Islet of Langerhans (tissue), 1 donor: ENCODE data around the gene TRIM45.

Source experiments
- FAIRE-seq: peaks from one replicate; lab custom pipeline; 2011; peaks lifted over from hg19 to GRCh38; lab: Jason Lieb, UNC

The TRIM45 gene

GRCh38 chr1:117098287-117098890 lies 23.2 kb downstream of the TRIM45 start:
- no peak for FAIRE-seq

GRCh38 chr1:117097443-117097842 lies 24.1 kb downstream of the TRIM45 start:
- no peak for FAIRE-seq

GRCh38 chr1:117096951-117097408 lies 24.6 kb downstream of the TRIM45 start:
- FAIRE-seq = no peak

GRCh38 chr1:117094841-117095604 lies 26.5 kb downstream of the TRIM45 start:
- no peak for FAIRE-seq

- FAIRE-seq = no peak
Measured at GRCh38 chr1:117093870-117094621, 27.5 kb downstream of the TRIM45 start.

GRCh38 chr1:117093091-117093534 lies 28.4 kb downstream of the TRIM45 start:
- no peak for FAIRE-seq

DNA sequence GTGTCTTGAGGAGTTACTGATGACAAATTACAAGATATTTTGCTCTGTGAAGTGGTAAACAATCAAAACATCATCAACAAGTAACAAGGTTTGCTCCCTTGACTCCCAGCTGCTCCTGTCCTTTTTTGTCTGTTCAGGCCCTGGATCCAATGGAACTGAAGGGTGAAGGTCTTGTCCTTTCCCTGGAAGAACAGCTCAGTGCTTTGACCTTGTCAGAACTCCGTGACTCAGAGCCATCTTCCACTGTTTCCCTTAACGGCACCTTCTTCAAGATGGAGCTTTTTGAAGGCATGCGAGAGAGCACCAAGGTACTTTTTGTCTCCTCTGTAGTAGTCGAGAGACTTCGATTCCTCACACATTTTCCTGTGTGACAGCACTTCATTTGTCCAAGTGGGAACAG lies 29.0 kb downstream of the TRIM45 start:
- no peak for FAIRE-seq

DNA sequence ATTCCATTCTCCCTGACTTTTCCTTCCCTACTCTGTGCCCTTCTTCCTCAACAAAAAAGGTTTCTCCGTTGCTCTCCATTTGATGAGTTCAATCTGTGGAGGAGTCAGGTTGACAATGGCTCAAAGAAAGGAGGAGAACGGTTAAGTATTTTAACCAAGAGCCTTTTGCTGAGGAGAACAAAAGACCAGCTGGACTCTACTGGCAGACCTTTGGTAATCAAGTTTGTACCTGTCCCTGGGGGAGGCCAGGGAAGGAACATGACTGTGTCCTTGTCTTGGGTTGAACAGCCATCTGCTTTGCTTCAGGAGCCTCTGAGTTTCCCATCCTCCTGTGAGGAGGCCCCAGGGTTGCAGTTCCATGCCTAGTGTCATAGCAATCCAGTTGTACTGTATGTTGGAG lies 31.6 kb downstream of the TRIM45 start:
- FAIRE-seq = no peak

DNA sequence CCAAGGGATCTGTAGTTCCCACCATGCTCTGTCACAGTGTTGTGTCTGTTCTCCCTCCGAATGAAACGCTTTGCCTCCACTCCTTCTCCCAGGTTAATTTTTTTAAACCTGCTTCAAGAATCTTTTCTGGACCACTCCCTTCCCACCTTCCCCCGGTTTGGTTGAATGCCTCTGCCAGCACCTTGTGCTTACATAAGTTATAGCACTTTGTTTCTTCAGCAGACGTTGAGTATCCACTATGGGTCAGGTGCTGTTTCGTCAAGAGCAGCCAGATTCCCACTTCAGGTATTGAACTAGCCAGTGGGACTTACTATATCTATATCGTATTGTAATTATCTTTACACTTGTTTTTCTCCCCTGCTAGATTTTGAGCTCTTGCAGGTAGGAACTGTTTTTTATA lies 33.9 kb downstream of the TRIM45 start:
- no peak for FAIRE-seq

DNA sequence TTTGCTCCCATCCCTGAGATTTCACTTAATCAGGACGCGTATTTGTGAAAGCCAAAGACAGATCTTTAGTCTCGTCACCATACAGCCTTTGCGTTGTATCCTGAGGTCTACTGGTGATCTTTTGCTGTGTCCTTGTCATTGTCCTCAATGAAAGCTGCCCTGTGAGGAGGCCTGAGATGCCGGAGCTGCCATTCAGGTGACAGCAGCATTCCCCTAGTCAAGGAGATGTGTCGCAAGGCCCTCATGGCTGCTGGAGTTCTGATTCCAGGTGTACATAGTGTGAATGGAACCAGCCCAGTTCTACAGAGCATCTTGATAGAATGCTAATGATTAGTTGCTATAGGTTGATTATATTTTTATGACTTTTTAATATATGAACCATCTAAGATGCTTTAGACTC lies 37.3 kb downstream of the TRIM45 start:
- FAIRE-seq = no peak

- FAIRE-seq = no peak
Measured at GRCh38 chr1:117079737-117080136, 41.8 kb downstream of the TRIM45 start.

DNA sequence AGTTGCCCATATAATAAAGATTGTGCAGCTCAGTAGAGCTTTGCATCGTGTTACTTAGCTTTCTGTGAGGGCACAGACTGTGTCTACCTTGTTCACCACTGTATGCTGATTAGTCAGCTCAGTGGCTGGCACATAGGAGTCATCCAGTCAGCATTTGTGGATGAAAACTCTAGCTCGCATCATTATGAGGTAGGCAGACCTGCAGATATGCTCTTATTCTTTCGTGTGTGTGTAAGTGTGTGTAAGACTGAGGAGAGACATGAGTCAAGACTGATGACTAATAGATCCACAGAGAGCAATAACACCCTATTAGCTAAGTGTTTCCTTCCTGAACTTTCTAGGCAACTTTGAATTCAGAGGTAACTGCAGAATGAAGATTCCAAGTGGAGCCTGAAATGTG lies 44.3 kb downstream of the TRIM45 start:
- no peak for FAIRE-seq

DNA sequence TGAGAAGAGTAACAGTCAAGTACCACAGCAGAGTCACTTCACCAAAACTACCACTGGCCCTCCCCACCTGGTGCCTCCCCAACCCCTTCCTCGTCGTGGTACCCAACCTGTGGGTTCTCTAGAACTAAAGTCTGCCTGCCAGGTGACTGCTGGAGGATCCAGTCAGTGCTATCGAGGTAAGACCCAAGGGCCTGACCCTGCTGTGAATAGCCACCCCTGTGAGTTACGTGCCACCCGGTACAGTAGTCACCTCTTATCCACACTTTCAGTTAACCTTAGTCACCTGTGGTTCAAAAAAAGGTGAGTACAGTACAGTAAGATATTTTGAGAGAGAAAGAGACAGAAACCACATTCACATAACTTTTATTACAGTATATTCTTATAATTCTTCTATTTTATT lies 44.9 kb downstream of the TRIM45 start:
- no peak for FAIRE-seq

DNA sequence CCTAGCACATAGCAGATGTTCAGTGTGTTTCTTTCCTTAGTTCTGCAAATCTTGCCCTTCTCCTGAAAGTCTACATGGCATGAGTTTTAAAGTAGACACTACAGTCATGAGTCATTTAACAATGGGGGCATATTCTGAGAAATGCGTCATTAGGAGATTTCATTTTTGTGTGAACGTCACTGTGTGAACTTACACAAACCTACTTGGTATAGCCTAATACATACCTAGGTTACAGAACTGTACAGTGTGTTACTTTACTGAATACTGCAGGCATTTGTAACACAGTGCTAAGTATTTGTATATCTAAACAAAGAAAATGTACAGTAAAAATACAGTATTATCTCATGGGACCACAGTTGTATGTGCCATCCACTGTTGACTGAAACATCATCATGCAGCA lies 51.4 kb downstream of the TRIM45 start:
- no peak for FAIRE-seq

- FAIRE-seq = no peak
Measured at GRCh38 chr1:117069220-117069844, 52.2 kb downstream of the TRIM45 start.

- no peak for FAIRE-seq
Measured at GRCh38 chr1:117068580-117068979, 53.0 kb downstream of the TRIM45 start.

DNA sequence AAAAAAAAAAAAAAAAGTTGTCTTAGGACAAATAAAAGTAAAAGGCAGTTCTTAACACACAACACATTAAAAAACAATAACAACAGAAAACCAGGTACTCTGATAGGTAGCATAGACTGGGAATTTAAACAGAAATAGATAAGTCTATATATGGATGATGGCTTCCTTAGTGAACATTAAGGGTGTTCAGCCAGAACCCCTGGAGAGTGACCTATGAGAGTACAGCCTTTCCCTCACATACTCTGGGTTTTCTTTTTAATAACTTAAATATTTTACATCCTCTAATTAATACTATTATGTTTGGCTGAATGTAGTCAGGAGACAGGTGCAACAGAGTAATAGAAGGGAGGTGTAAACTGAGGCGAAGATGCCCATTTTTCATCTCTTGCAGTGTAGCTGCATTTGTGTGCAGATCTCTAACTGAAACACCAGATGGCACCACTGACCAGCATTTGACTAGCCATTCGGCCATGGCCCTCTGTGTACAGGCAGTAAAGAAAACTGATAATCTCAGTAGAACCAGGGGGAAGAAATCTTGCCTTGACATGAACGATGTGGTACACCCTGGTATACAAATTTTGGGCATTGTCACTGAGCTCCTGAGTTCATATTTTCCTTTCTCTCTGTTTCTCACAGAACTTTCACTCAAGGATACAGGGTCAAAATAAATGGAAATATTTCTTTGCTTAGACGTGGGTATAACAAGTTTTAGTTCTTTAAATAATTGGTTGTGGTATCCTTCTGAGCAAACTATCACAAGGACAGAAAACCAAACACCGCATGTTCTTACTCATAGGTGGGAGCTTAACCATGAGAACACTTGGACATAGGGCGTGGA lies 53.8 kb downstream of the TRIM45 start:
- no peak for FAIRE-seq

DNA sequence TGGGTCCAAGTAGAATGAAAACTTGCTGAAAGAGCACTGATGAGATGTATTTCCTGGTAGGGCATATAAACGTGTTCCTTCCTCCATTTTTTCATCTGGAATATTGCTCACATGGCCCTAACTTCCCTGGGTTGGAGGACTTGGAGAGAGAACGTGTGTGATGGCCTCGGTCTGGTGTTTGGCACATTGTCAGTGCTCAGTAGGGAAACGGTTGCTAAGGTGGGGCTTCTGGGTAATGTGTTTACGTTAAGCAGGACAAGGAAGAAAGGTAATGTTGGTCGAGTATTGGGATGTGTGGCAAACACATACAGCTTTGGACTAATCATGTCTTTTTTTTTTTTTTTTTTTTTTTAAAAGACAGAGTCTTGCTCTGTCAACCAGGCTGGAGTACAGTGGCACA lies 55.2 kb downstream of the TRIM45 start:
- FAIRE-seq = no peak

DNA sequence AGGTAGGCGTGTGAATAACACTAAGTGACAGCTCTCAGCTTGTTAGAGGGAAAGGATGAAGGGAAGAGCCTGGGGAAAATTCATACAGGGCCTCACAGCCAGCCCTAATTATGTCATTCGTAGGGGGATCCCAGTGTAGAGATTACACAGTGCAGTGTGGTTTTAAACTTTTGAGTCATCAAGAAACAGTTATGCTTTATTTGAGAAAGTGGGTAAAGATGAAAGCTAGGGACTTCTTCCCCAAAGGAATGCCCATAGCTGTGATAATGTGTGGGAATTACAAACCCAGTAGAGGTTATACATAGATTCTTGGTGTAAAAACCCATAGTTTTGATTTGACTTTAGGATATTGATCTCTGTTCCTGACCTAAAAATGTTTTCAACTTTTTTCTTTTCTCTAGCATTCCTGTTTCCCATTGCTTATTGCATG lies 59.5 kb downstream of the TRIM45 start:
- FAIRE-seq = no peak
